Measurements from ENCODE around the gene COPS8.

The COPS8 gene

GRCh38 chr2:237132799-237133198, 47.1 kb downstream of the COPS8 start:
- DNase-seq (ENCODE audit: low read depth), result no peak

- DNase-seq (ENCODE audit: low read depth), result peak; percentile 61
Measured at GRCh38 chr2:237134321-237135230, 48.9 kb downstream of the COPS8 start.

- no peak for DNase-seq (ENCODE audit: low read depth)
Measured at GRCh38 chr2:237136824-237137223, 51.1 kb downstream of the COPS8 start.

GRCh38 chr2:237137626-237138323, 52.1 kb downstream of the COPS8 start:
- no peak for DNase-seq (ENCODE audit: low read depth)

DNA sequence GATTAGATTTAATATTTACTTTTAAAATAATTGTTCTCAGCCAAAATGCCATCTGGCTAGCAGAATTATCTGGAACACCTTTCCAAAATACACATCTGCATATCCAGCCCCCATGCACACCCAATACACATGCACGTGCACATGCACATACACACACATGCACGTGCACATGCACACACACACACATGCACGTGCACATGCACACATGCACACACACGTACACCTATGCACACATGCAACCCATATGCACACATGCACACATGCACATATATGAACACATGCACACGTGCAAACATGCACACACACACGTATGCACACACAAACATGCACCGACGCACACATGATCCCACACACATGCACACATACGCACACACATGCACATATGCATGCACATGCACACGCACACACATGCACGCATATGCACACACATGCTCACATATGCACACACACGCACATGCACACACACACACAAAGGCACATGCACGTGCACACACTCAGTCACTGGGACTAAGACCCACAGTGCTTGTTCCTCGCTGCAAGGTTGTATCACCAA, 53.5 kb downstream of the COPS8 start:
- no peak for DNase-seq (ENCODE audit: low read depth)

DNA sequence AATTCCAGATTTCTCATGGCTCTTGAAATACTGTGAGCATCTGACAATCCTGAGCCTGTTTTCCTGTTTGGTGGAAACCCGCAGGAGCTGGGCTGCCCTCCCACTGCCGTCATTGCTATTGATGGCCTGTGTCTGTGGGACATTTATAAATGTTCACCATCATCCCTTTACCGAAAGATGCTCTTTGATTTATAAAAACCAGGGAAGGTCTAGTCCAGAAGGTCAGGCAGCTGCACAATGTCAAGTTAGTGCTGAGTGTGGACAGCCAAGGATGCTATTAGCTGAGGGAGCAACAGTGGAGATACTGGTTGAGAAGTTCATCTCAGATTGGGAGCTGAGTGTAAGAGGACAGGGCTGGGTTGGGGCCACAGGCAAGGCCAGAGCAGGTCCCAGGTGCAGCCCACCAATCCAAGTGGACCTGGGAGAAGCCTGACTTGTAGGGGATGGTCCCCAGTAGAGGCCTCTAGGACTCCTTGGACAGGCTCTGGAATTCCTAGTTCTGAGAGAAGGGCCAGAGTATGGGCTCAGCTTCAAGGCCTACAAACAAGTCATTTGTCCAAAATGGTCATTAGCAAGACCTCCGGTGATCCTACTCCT, 55.1 kb downstream of the COPS8 start:
- DNase-seq (ENCODE audit: low read depth), result no peak

DNA sequence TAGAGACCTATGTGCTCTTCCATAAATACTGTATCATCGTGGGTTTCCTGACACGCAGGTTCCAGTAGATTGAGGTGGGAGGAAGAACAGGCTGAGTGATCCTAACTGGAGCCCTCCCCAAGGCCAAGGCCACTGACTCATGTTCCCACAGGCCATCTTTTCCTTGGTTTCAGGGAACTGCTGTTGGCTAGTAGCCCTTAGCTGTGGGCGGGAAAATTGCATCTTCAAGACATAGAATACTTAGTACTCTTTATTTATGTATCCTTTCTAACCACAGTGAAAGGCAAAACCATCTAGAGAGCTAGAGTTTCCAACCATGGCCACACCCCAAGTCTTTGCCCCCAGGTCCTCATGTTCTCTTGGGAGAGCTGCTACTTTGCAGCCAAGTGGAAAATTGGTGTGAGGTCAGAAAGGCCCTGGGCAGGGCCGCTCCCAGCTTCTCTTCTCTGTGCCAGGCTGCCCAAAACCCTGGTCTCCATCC, 55.9 kb downstream of the COPS8 start:
- DNase-seq (ENCODE audit: low read depth), result peak; percentile 84

DNA sequence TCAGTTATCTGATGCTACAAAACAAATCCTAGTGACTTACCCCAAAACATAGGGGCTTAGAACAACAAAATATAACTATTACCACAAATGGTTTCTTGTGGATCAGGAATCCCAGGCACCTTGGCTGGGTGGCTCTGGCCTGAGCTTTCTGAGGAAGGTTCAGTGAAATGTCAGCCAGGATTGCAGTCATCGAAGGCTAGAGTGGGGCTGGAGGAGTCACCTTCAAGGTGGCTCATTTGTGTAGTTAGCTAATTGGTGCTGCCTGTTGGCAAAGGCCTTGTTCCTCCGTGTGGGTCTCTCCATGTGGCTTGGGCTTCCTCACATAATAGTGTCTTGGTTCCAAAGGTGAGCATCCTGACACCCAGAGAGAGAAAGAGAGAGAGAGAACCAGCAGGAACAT, 57.4 kb downstream of the COPS8 start:
- DNase-seq (ENCODE audit: low read depth), result no peak

DNA sequence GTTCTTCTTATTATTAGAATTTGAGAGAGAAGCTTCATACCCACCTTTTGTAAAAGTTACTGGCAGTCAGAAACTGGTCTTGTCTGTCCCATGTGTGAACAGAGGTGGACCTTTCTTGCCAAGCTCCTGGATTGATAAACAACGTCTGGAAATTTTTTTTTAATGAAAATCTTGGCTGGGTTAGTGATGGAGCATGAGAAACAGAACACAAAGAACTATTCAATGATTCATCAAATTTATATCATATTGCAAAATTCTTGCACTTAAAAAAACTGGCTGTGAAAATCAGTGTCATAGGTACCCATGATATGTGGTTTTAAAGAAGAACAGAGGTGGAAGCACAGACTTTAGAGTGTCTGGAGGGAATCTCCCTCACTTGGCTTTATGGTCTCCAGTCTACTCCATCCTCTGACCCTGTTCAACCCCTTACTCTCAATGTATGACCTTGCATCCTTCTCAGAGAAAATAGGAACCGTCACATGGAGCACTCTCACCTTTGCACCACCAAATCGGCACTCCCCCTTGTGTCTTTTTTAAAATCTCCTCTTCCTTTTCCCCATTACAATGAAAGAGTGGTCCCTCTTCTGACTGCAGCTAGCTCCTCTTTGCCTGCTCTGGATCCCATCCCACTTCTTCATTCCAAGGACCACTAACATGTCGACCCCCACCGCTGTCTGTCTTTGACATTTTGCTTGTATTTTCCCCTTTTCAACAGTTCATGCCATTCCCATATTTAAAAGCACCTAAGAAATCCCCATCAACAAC, 58.2 kb downstream of the COPS8 start:
- peak; percentile 55 for DNase-seq (ENCODE audit: low read depth)

- no peak for DNase-seq (ENCODE audit: low read depth)
Measured at GRCh38 chr2:237144516-237144915, 58.8 kb downstream of the COPS8 start.

GRCh38 chr2:237147317-237147716, 61.6 kb downstream of the COPS8 start:
- DNase-seq (ENCODE audit: low read depth), result no peak

DNA sequence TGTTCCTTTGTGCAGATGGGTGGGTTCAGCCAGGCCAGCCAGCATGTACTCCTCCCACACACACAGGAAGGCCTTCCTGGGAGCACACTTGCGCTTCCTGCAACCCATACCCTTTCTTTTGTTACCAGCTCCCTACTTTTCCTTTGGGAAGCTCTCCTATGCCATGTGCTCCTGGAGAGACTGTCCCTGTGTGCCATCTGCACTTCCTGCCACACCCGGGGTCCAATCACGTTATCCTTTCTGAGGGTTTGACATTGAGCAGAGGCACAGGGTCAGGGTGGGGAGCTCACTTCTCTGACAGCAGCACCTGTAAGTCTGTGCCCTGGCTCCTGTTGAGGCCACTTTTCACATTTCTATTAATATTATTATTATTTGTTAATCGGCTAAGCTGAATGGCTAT, 62.9 kb downstream of the COPS8 start:
- no peak for DNase-seq (ENCODE audit: low read depth)

GRCh38 chr2:237149425-237149824, 63.7 kb downstream of the COPS8 start:
- peak; percentile 51 for DNase-seq (ENCODE audit: low read depth)

All from EH (cell line).